GM10248 (cell line): ENCODE data around the gene CEP76.

Source experiments
- CTCF ChIA-PET: fragments of 300-600 bp; sonication (Branson Sonifier 250); formaldehyde crosslinking; extraction: SDS; loops from one replicate; lab custom pipeline; 2021; ENCODE audit warnings: antibody characterized with exemption; lab: Yijun Ruan, JAX
- POLR2A ChIA-PET: fragments of 350-650 bp; sonication (Branson Sonifier 250); formaldehyde crosslinking; extraction: SDS; loops from one replicate; lab custom pipeline; 2020; ENCODE audit warnings: antibody characterized with exemption; lab: Yijun Ruan, JAX
- DNase-seq: peaks from one replicate; pipeline ENCODE4 v3.0.0; 2012; ENCODE audit errors: extremely low spot score
- TF ChIP-seq, protein P1 (sequence below): IDR thresholded peaks from 2 replicates; pipeline ENCODE4 v1.5.1; 2012; ENCODE audit warnings: mild to moderate bottlenecking, low read depth; ENCODE audit errors: extremely low read depth, missing control alignments, control extremely low read depth

CEP76 gene

DNA sequence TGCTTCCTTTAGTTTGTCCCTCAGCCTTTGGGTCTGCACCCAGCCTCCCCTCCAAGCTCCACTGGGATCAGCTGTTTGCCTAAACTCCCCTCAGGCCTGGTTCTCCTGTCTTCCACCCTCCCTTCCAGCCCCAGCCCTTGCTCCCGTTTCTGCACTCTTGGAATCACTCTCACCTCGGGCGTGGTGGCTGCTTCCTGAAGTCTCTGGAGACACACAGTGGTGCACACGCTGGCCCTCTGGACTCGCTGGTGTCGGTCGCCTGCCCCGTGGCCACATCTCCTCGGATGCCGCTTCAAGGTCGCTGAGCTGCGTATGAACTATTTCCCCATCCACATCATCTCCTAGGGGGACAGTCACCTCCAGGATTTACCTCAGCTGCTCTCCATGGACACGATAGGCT lies 46.6 kb upstream of the CEP76 start:
- ChIA-PET CTCF (interaction anchor here (1.2 to 6.6 kb wide), 5 partner anchors 11 to 185 kb away, joined by 3 to 39 read pairs (median 7); no protein-coding TSS in a partner anchor), POLR2A (no interaction called here)
- TF ChIP-seq, protein P1, sequence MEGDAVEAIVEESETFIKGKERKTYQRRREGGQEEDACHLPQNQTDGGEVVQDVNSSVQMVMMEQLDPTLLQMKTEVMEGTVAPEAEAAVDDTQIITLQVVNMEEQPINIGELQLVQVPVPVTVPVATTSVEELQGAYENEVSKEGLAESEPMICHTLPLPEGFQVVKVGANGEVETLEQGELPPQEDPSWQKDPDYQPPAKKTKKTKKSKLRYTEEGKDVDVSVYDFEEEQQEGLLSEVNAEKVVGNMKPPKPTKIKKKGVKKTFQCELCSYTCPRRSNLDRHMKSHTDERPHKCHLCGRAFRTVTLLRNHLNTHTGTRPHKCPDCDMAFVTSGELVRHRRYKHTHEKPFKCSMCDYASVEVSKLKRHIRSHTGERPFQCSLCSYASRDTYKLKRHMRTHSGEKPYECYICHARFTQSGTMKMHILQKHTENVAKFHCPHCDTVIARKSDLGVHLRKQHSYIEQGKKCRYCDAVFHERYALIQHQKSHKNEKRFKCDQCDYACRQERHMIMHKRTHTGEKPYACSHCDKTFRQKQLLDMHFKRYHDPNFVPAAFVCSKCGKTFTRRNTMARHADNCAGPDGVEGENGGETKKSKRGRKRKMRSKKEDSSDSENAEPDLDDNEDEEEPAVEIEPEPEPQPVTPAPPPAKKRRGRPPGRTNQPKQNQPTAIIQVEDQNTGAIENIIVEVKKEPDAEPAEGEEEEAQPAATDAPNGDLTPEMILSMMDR: no peak
- DNase-seq: no peak

DNA sequence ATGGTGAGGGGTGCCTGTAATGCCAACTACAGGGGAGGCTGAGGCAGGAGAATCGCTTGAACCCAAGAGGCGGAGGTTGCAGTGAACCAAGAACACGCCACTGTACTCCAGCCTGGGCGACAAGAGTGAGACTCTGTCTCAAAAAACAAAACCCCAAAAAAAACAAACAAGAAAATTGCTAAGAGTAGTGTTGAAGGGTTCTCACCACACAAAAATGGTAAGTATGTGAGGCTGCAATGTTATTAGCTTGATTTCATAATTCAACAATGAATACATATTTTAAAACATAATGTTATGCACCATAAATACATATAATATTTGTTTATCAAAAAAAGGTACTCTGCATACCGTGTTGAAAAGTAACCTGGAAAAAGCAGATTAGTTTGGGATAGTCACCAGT lies 46.1 kb upstream of the CEP76 start:
- ChIA-PET POLR2A (no interaction called here), CTCF (interaction anchor here (0.9 to 6.6 kb wide), 7 partner anchors 11 to 411 kb away, joined by 3 to 39 read pairs (median 4); no protein-coding TSS in a partner anchor)
- TF ChIP-seq, protein P1: no peak
- DNase-seq: no peak

DNA sequence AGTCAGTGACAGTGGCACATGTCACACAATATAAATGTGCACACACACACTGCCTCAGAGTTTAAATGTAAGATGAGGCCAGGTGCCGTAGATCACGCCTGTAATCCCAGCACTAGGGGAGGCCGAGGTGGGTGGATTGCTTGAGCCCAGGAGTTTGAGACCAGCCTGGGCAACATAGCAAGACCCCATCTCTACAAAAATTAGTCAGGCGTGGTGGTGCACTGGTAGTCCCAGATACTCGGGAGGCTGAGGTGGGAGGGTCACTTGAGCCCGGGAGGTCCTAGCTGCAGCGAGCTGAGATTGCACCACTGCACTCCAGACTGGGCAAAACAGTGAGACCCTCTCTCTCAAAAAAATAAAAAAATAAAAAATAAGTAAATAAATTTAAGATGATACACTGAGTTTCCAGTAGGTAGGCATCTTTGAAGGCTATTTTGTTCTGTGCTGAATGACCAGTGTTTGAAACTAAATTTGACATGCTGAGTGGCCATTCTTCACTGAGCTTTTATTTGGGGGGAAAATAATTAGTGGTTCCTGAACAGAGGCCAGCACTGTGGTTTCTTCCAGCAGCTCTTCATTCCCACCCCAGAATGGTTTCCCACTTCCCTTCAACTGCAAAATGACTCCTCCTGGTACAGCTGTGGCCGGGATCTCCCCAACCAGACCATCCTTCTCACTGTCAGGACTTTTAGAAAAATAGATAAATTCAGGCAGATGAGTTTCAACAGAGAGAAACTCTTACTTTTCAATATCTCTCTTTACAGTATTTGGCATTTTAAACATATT lies 45.2 kb upstream of the CEP76 start:
- CTCF ChIA-PET: interaction anchor here (0.9 to 6.6 kb wide), 4 partner anchors 21 to 412 kb away, joined by 3 to 39 read pairs (median 5); no protein-coding TSS in a partner anchor
- DNase-seq: no peak
- TF ChIP-seq, protein P1: no peak
- POLR2A ChIA-PET: no interaction called here

DNA sequence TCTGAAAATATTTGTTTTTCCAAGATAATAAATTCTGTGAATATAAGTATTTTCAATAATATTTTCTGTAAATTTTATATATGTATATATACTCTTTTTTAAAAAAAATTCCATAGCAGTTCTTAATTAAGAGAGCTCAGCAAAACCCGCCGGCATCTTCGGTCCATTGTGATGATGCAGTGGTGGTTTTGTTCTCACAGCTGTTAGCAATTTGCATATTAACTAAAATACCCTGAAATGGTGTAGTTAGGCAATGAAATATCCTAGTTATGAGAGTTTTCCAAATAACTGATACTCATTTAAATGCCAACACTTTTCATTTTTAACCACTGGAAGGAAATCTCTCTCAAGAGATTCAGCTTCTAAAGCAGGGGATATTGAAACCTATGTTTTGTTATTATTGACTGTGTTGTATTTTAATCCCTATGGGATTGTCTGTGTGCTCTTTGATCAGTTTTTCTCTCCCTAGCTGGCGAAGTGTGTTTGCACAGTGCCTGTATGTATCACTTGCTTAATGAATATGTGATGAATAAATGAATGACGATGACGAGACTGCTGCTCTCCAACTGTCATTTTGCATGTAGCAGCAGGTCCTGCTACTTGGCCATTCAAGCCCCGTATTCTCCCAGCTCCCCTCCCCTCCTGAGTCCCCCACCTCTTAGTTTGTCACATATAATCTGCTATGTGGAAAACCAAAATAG lies 42.7 kb upstream of the CEP76 start:
- CTCF ChIA-PET: interaction anchor here (0.9 to 4.9 kb wide), 20 partner anchors 15 to 413 kb away, joined by 3 to 42 read pairs (median 4); no protein-coding TSS in a partner anchor
- TF ChIP-seq, protein P1: no peak
- POLR2A ChIA-PET: no interaction called here
- DNase-seq: no peak

DNA sequence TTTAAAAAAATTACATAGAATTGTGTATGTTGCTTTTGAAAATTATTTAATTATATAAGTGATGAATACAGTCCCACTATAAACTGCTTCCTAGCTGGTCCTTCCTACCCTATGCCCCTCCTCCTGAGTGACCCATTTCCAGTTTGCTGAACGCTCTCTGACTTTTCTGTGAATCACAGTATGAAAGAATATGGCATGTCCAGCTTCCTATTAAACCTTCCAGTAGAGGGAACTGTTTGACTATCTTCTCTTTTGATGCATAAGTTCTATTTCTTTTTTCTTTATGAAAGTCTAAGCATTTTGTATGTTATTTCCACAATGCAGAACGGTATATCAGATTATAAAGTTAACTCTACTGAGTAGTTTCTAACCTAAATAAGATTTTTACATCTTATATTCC lies 41.6 kb upstream of the CEP76 start:
- ChIA-PET POLR2A (no interaction called here), CTCF (interaction anchor here (0.7 to 4.9 kb wide), 31 partner anchors 8 to 415 kb away, joined by 3 to 42 read pairs (median 4); no protein-coding TSS in a partner anchor)
- peak; percentile 68 for DNase-seq
- TF ChIP-seq, protein P1: peak; percentile 58

DNA sequence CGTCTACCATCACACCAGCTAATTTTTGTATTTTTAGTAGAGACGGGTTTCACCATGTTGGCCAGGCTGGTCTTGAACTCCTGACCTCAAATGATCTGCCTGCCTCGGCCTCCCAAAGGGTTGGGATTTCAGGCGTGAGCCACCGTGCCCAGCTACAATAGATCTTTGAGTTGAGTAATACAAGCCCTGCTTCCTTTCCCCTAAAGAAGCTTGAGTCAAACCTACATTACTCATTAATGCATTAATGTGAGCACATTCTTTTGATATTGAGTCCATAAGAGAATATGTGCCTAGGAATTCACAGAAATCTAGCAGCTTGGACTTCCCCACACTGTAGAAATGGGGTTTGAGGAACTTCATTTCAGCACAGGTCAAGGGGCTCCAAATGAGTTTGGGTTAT lies 39.9 kb upstream of the CEP76 start:
- TF ChIP-seq, protein P1: no peak
- ChIA-PET CTCF (interaction anchor here (0.7 to 4.9 kb wide), 10 partner anchors 10 to 417 kb away, joined by 3 to 42 read pairs (median 4); no protein-coding TSS in a partner anchor), POLR2A (no interaction called here)
- no peak for DNase-seq
